ENCODE measurements around the gene PRKD3. TPM values are rescaled to one million over a fixed set of nuclear protein-coding genes. Genes with fewer than 3 reads are reported as not detected.

The PRKD3 gene
- total RNA-seq, 4 donors from 2014 or later = 39.0 to 57.3 (median 54.4) TPM

DNA sequence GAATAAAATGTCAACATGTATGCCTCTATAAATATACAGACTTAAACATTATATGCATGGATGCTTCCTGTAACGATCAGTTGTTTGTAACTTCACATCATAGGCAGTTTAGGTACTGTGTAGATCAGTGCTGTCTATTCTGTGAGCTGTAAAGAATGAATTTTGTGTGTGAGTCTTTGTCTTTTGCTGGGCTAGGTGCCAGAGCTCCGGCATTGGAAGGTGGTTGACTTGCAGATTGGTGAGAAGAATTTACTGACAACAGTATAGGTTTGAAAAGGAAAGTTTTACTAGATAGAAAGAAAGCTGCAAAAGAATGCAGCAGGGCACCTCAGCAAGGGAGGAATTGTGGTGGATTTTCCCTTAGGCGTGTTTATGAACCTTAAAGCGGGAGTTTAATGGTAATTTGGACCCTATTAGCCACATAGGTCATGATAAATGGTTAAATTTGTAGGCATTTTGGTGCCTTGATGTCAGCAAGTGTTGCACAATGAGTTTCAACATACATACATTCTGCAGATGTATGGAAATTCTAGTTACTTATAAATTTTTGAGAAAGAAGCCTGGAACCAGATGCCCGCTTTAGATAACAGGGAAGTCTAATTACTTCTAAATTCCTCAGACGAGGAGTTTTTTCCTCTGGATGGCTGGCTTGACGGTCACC is 13.1 kb upstream of the PRKD3 start:
- Histone ChIP-seq H3K36me3 (no peaks in the 10 kb centered on the region), H3K9me3 (no peaks in the 10 kb centered on the region), H3K4me3 (no peak overlapping the region), H3K27me3 (no peaks in the 10 kb centered on the region), H3K27ac (no peak overlapping the region), H3K4me1 (no peaks in the 10 kb centered on the region)
- no peak for TF ChIP-seq EP300 (IDR thresholded peaks at IDR 0.05)
- TF ChIP-seq, protein P1, sequence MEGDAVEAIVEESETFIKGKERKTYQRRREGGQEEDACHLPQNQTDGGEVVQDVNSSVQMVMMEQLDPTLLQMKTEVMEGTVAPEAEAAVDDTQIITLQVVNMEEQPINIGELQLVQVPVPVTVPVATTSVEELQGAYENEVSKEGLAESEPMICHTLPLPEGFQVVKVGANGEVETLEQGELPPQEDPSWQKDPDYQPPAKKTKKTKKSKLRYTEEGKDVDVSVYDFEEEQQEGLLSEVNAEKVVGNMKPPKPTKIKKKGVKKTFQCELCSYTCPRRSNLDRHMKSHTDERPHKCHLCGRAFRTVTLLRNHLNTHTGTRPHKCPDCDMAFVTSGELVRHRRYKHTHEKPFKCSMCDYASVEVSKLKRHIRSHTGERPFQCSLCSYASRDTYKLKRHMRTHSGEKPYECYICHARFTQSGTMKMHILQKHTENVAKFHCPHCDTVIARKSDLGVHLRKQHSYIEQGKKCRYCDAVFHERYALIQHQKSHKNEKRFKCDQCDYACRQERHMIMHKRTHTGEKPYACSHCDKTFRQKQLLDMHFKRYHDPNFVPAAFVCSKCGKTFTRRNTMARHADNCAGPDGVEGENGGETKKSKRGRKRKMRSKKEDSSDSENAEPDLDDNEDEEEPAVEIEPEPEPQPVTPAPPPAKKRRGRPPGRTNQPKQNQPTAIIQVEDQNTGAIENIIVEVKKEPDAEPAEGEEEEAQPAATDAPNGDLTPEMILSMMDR (IDR thresholded peaks at IDR 0.05) = no peak
- TF ChIP-seq POLR2A (IDR thresholded peaks at IDR 0.05) = no peak
- WGBS, 2 donors = 68 to 69% methylated on average over 7 of the region's 7 CpGs
- DNase-seq (ENCODE audit: low spot score in 2 of 2) = no peak

DNA sequence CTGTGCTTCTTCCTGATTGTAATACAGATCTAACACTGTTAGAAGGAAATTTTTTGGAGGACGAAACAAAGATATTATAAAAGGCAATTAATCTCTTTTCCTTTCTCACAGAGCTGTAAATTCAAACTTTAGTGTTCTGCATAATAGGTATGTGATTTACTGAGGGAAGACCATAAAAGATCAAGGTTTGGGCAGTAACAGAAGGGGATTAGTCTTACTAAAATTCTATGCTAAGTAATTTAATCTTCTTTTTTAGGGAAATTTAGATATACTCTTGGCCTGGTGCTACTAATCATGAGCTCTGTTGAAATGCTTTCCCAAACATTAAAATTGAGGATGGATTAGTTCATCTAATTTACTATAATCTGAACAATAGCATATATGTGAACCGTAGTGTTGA is 11.0 kb upstream of the PRKD3 start:
- TF ChIP-seq, protein P1 (IDR thresholded peaks at IDR 0.05) = no peak
- TF ChIP-seq EP300 (IDR thresholded peaks at IDR 0.05) (no peak), POLR2A (IDR thresholded peaks at IDR 0.05) (no peak)
- Histone ChIP-seq H3K27me3 (no peaks in the 10 kb centered on the region), H3K9me3 (no peaks in the 10 kb centered on the region), H3K4me3 (no peak overlapping the region), H3K36me3 (no peaks in the 10 kb centered on the region), H3K27ac (no peak overlapping the region), H3K4me1 (no peaks in the 10 kb centered on the region)
- 81 to 85% methylated on average over 2 of the region's 2 CpGs for WGBS, 2 donors
- no peak for DNase-seq (ENCODE audit: low spot score in 2 of 2)

DNA sequence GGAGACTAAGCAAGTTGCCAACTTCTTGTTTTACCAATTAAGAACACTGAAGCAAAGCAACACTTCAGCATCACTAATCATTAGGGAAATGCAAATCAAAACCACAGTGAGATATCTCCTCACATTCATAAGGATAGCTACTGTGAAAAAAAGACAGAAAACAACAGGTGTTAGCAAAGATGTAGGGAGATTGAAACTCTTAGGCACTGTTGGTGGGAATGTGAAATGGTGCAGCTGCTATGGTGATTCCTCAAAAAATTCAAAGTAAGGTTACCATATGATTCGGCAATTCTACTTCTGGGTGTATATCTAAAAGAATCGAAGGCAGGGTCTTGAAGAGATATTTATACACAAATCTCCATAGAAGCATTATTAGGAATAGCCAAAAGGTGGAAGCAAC is 8.6 kb upstream of the PRKD3 start:
- no peak for DNase-seq (ENCODE audit: low spot score in 2 of 2)

DNA sequence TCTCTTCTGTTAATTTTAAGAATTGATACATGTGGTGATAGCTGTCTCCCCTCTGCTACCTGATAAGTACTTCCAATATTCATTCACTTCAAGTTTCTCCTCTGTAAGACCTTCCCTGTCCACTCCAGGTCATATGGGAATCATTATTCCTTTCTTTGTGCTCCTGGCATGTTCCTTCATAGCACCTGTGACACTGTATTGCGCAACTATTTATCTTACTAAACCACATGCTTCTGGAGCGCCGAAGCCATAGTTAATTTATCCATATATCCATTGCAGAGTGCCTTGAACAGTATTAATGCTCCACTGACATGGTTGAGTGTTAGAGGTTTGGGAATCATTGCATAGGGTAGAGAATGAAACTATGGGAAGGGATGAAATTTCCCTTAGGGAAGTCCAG is 7.9 kb upstream of the PRKD3 start:
- 87 to 91% methylated on average over 3 of the region's 3 CpGs for WGBS, 2 donors
- H3K4me1 ChIP-seq = no peaks in the 10 kb centered on the region
- H3K27me3 ChIP-seq = no peaks in the 10 kb centered on the region
- no peaks in the 10 kb centered on the region for H3K36me3 ChIP-seq
- no peak overlapping the region for H3K27ac ChIP-seq
- no peak for DNase-seq (ENCODE audit: low spot score in 2 of 2)
- TF ChIP-seq, protein P1 (IDR thresholded peaks at IDR 0.05) = no peak
- TF ChIP-seq EP300 (IDR thresholded peaks at IDR 0.05) (no peak), POLR2A (IDR thresholded peaks at IDR 0.05) (no peak)
- H3K4me3 ChIP-seq = no peak overlapping the region
- H3K9me3 ChIP-seq = no peaks in the 10 kb centered on the region

More for the DNA sequence above, 8.6 kb upstream of the PRKD3 start:
- 95 to 99% methylated on average over 2 of the region's 2 CpGs for WGBS, 2 donors
- Histone ChIP-seq H3K4me3 (no peak overlapping the region), H3K9me3 (no peaks in the 10 kb centered on the region), H3K27ac (no peak overlapping the region), H3K4me1 (no peaks in the 10 kb centered on the region), H3K27me3 (no peaks in the 10 kb centered on the region), H3K36me3 (no peaks in the 10 kb centered on the region)
- TF ChIP-seq, protein P1 (IDR thresholded peaks at IDR 0.05) = no peak
- TF ChIP-seq EP300 (IDR thresholded peaks at IDR 0.05) (no peak), POLR2A (IDR thresholded peaks at IDR 0.05) (no peak)

DNA sequence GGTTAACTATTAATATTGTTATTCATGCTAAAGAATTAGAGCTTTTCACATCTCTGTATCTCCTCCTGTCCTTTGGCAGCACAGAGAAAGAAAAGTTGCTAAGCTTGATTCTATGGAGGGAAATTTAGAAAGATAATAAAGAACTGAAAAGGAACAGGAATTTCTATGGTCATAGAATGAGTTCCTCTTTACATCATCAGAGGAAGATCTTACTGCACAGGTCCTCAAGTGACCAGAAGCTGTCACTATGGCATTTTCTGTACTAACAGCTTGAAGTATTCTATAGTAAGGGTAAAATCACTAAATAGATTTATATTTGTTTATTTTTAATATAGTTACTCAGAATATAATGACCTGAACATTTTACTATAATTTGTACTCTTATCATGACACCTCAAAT is 6.0 kb upstream of the PRKD3 start:
- Histone ChIP-seq H3K4me1 (peaks cover 0 to 14% (median 1%) of the 10 kb centered on the region in 4 donors), H3K36me3 (no peaks in the 10 kb centered on the region), H3K27ac (no peak overlapping the region), H3K27me3 (no peaks in the 10 kb centered on the region), H3K9me3 (no peaks in the 10 kb centered on the region), H3K4me3 (no peak overlapping the region)
- DNase-seq (ENCODE audit: low spot score in 2 of 2) = no peak
- TF ChIP-seq, protein P1 (IDR thresholded peaks at IDR 0.05) = no peak
- no peak for TF ChIP-seq POLR2A (IDR thresholded peaks at IDR 0.05)
- TF ChIP-seq EP300 (IDR thresholded peaks at IDR 0.05) = no peak
